GM18861 (cell line): Measurements from ENCODE around the gene PACS1.

ENCODE experiments used
- ATAC-seq: cut with Tn5 transposase; IDR thresholded peaks from one replicate; pipeline ENCODE4 v1.9.1; 2021; ENCODE audit not compliant: unreplicated experiment

Gene PACS1

DNA sequence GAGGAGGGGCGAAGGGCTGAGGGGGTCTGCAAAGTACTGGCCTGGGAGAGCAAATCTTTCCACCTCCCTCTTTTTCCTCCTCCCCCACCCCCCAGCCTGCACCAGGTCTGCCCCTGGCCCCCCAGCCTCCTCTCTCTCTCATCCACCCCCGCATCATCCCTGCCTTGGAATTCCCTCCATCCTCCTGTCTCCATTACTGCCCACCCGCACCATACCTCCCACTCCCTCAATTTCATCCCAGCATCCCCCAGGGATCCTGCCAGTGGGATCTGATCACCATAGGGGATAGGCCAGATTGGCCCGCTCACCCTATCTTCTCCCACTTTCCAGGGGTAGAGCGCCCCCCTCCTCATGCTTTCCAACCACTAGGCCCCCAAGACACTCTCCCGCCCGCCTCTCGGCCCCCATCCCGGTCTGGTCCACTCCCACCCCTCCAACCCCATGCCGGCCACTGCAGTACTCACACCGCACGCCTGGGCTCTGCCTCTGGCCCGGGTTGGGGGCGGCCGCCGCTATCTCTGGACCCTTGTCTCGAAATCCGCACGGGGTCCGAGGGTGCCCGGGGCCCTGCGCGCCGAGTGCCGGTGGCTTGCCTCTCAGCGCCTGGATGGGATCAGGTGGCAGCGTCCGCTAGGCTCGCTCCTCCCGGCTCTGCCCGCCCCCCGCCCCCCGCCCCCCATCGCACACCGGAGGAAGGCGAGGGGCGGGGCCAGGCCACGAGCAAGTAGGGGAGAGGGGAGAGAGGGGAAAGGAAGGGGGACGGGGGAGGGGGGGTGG, 21.3 kb upstream of the PACS1 start, which contains the start of gene GAL3ST3:
Gene GAL3ST3, minus strand, starts transcription at position 615 of the 777 bp plus-strand sequence. CDS start 3,746 bp downstream, outside the sequence.
- ATAC-seq, result no peak

- no peak for ATAC-seq
Measured at GRCh38 chr11:66050581-66051231, 19.4 kb upstream of the PACS1 start.

- no peak for ATAC-seq
Measured at GRCh38 chr11:66051371-66051765, 18.7 kb upstream of the PACS1 start.

DNA sequence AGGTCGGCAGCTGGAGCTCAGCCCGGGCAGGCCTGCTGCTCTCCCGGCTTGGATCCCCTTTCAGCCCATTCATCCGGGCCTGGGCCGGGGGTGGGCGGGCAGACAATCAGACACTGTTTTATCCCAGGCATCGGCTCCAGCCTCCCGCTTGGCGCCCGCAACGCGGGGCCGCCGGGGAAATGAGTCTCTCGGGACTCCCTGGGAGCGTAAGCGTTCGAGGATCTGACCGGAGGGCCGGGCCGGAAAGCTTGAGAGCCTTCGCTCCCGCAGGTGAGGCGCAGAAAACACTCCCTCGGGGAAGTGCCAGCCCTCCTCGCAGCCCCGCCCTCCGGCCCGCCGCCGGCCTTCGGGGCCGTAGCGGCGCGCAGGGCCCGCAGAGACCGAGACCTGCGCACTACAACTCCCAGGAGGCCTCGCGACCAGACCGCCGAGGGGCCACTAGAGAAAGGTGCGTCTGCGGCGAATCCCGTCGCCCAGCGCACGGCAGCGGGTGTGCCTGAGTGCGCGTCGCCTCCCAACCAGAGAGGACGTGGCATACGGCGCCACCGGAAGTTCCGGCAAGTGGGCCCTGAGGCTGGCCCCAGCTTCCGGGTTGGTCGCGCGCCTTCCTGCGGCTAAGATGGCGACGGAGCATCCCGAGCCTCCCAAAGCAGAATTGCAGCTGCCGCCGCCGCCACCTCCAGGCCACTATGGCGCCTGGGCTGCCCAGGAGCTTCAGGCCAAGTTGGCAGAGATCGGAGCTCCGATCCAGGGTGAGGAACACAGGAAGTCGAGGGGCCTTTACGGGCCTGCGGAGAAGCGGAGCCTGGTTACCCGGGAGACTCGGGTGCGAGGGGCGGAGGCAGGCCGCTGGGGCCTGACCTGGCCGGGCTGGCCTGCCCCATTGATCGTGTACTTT, 18.1 kb upstream of the PACS1 start, which contains the start of gene SF3B2:
Gene SF3B2, plus strand, starts transcription at position 599 of the 898 bp plus-strand sequence. Its CDS starts 21 bp downstream, at position 620.
- ATAC-seq, result peak; percentile 91

- no peak for ATAC-seq
Measured at GRCh38 chr11:66052664-66052982, 17.4 kb upstream of the PACS1 start.

DNA sequence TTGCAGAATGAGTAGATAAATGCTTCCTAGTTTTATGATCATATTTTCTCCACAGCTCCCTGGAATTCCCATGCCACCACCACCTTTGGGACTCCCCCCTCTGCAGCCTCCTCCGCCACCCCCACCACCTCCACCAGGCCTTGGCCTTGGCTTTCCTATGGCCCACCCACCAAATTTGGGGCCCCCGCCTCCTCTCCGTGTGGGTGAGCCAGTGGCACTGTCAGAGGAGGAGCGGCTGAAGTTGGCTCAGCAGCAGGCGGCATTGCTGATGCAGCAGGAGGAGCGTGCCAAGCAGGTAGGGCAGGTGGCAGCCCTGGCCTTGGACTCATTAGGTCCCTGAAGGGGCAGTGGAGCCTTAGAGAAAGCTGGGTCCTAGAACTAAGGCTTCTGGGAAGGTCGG, 15.1 kb upstream of the PACS1 start:
- ATAC-seq, result no peak

DNA sequence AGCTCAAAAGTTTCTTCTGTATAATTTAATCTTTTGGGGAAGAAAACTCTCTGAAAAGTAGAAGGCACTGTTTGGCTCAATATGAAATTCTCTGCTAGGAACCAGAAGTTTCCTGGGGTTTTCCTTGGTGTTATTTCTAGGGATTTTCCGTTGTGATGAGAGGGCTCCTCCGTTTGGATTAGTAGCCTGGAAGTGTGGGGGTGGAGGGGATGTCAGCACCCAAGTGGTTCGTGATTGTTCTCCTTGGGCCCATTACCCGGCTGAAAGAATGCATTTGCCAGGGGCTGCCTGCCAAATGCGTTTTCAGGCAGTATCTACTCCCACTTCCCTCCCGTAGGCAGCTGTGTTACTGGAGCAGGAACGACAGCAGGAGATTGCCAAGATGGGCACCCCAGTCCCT, 13.6 kb upstream of the PACS1 start:
- no peak for ATAC-seq

DNA sequence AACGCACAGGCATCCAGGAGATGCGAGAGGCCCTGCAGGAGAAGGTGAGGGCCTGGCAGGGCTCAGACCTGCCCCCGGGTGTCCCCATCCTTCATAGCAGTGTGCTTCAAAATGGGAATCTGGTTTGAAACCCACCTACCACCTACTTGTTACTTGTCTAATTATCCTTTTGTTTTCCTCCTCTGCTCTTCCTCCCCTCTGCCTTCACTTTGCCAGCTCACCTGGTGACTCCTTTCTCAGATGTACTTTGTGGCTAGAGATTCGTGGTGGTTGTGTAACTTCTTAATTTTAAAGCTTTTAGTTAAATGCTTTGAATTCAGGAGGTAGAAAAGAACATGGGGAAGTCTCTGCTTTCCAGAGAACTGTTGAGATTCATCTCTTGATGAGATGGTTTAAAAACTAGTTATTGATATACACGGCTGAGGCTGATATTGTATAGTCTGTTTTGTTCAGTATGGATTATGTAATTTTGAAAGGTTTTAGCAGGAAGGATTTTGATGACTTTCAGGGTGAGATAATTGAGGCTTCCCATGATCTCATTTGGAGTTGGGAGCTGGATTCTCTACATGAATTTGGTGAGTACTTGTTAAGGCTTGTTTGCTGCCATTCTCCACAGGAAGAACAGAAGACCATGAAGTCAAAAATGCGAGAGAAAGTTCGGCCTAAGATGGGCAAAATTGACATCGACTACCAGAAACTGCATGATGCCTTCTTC, 9.9 kb upstream of the PACS1 start:
- ATAC-seq, result no peak

- ATAC-seq, result no peak
Measured at GRCh38 chr11:66061268-66061667, 8.8 kb upstream of the PACS1 start.

- ATAC-seq, result no peak
Measured at GRCh38 chr11:66062408-66062807, 7.7 kb upstream of the PACS1 start.

DNA sequence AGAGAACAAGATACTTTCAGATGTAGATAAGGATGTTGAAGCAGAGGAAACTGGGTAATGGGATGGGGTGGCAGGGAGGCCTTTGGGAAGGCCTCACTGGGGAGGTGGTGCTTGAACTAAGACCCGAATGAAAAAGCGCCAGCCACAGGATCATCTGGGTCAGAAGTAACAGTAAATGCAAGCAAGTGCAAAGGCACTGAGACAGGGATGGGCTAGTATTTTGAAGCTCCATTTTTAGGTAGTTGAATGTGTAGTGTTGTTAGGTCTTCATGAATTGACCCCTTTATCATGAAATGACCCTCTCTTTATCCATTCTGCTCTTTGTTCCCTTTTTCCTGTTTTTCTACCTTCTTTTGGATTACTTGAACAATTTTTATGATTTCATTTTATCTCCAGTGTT, 6.2 kb upstream of the PACS1 start:
- ATAC-seq, result no peak

DNA sequence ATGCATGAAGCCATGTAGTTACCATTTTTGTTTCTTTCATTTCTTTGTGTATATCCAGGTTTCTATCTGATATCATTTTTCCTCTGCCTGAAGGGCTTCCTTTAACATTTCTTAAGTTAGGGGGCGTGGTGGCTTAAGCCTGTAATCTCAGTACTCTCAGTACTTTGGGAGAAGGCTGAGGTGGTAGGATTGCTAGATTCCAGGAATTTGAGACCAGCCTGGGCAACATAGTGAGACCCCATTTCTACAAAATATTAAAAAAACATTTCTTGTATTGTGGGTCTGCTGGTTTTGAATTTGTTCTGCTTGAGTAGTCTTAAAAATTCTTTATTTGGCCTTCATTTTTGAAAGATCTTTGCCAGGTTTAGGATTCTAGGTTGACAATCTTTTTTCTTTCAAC, 5.5 kb upstream of the PACS1 start:
- no peak for ATAC-seq

GRCh38 chr11:66066751-66067150, 3.3 kb upstream of the PACS1 start:
- ATAC-seq, result no peak

DNA sequence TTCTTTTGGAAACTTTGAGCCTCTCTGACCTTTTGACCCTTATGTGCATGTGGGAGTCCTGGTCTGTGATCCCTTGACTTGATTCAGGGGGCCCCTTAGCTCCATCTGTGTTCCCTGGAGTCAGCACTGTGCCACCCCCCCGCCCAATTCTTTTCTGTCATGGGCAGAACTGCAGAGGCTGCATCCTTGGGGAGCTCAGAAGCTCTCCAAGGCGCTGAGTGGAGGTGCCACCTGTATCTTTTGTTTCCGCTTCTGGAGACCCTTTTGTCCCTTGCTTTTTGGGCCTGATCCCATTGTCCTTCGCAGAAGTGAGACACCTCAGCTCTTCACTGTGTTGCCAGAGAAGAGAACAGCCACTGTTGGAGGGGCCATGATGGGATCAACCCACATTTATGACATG, 2.4 kb upstream of the PACS1 start:
- no peak for ATAC-seq

DNA sequence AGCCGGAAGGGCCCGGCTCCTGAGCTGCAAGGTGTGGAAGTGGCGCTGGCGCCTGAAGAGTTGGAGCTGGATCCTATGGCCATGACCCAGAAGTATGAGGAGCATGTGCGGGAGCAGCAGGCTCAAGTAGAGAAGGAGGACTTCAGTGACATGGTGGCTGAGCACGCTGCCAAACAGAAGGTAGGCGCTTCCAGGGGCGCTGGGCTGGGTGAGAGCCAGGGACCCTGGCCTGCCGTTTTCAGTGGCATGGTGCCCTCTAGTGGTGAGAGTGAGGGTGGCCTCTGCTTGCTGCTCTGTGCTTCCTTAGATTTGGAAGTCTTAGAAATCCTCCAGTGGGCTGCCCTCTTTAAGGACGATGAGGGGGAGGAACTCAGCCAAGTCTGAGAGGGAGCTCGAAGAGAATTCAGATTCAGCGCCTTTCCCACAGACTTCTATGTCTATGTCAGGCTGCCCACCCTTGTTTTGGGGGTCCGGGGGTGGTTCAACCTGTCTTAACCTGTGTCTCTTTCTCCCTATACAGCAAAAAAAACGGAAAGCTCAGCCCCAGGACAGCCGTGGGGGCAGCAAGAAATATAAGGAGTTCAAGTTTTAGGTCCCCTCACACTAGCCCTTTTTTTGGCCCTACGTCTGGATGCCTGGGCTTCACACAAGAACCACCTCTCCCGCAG, 1.8 kb upstream of the PACS1 start:
- no peak for ATAC-seq

DNA sequence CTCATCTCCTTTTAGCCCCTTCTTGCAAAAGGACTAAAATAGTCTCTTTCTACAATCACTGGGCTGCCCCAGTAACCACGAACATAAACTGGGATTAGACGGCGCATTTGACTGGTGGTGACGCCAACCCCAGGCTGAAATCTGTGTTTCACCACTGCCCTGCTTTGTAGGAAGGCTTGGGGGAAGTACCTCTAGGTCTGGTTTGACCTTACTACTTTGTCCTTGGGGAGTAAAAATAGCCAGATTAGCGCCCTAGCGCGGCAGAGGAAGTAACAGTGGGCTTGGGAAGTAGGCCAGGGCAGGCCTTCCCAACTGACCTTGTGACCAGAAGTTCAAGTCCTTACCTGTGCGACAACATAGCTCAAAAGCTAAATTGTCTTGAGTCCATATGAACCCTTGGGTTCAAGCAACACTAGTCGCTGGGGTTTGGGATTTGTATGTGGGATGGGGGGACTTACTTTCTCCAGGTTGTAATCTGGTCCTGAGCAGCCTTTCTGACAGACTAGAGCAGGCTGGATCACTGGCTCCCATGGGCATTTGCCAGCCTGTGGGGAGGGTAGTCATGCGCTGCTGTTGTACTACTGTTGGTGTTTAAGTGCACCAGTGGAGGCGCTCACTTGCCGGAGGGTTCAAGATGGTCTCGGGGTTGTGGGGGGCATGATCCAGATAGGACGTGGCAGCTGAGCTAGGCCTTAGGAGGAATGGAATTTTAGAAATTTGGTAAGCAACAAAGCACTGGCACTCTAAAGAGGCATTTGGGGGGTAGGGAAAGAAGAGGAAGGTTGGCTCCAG, 953 bp upstream of the PACS1 start:
- no peak for ATAC-seq

GRCh38 chr11:66070604-66071380, 720 bp downstream of the PACS1 start:
- no peak for ATAC-seq

DNA sequence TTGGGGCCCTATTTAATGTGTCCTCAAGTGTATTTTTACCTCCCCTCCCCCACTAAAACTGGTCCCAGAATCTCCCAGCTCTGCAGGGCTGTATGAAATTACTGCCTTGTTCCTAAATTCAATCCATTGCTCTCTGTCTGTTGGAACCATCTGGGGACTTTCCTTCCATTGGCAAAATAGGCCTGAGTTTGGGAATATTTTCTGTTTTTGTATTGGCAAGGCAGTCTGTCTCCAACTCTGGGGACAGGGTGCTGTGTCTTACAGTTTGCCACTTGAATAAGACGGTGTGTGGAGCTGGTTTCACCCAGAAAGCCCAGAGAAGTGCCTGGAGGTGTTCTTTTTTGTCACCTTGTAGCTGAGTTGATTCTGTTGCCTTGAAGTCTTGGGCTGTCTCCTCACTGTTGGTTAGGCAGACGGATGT, 1.3 kb downstream of the PACS1 start:
- no peak for ATAC-seq

- ATAC-seq, result no peak
Measured at GRCh38 chr11:66072081-66072480, 2.0 kb downstream of the PACS1 start.
